ENCODE data around the gene FAM161A.

GRCh38 chr2:61853847-61854563 is at the start of gene FAM161A:
- TF ChIP-seq CTCF (conservative IDR thresholded peaks at IDR 0.05): no peak
- TF ChIP-seq ZFX (IDR thresholded peaks at IDR 0.05): no peak

Data from C4-2B (cell line).